ENCODE measurements around the gene ERC2. TPM values are rescaled to one million over a fixed set of nuclear protein-coding genes. Genes with fewer than 3 reads are reported as not detected.

The ERC2 gene
- total and polyA plus RNA-seq, 2 of the 13 experiments (the other 11 are each of a cell fraction or from before 2014, with no cell fraction given) = 0.16 to 0.22 TPM

DNA sequence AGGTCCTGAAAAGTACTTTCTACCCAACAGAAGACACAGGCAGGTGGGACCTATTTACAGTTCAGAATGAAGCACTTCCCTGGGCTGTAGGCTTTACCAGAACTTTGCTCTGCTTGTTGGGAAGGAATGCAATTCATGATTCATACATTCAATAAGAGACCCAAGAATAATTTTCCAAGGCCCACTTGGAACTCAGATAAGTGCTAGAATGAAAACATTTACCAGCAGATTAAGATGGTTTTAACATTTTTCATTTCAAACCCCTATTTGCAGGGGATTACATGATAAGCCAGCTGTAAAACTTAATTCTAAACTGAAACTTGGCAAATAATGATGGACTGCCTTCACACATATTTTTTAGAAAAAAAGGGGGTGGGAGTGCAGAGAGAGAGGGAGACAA, 417.2 kb downstream of the ERC2 start:
- ChIA-PET POLR2A (no interaction called here), CTCF (ENCODE audit: low intra/inter-chr PET ratio, low total read pairs) (no interaction called here)
- Histone ChIP-seq H4K20me1 (ENCODE audit: insufficient read depth, low read length) (no peaks in the 10 kb centered on the region), H3K27ac (ENCODE audit: extremely low read length, insufficient read depth, low read length) (no peak overlapping the region), H3K27me3 (ENCODE audit: control insufficient read depth in 1 of 2, insufficient read depth in 2 of 2, low read length in 2 of 2) (peaks cover 0 to 3% of the 10 kb centered on the region in 2 experiments; a peak in 1 of 5 replicates), H3K4me1 (ENCODE audit: insufficient read depth, low read length) (no peaks in the 10 kb centered on the region), H3K4me3 (replicated peaks in 1 of 3; ENCODE audit: insufficient read depth in 1 of 3, low read depth in 2 of 3, low read length in 3 of 3) (no peak overlapping the region), H3K36me3 (replicated peaks in 1 of 2; ENCODE audit: control insufficient read depth in 1 of 2, insufficient read depth in 2 of 2, low read length in 2 of 2) (no peaks in the 10 kb centered on the region), H3K9ac (ENCODE audit: insufficient read depth, low read depth, low read length) (no peak overlapping the region), H3K9me3 (ENCODE audit: low read length) (no peaks in the 10 kb centered on the region), H3K4me2 (ENCODE audit: low read depth, low read length) (no peak overlapping the region), H2AFZ (ENCODE audit: low read length) (no peak overlapping the region), H3K79me2 (ENCODE audit: insufficient read depth, low read length) (no peaks in the 10 kb centered on the region)
- intact Hi-C loops (cut with micrococcal nuclease; ENCODE audit: unreplicated experiment) = no loop called here
- TF ChIP-seq MED13 (CRISPR knock-in tag; IDR thresholded peaks at IDR 0.05) (no peak), ZNF776 (CRISPR knock-in tag; IDR thresholded peaks at IDR 0.05) (no peak), MYNN (CRISPR knock-in tag; IDR thresholded peaks at IDR 0.05; ENCODE audit: low read depth) (no peak), ZNF501 (CRISPR knock-in tag; IDR thresholded peaks at IDR 0.05) (no peak), SYNCRIP (IDR thresholded peaks at IDR 0.05; ENCODE audit: insufficient read depth, low read depth, low read length) (no peak), ZSCAN29 (CRISPR knock-in tag; conservative IDR thresholded peaks at IDR 0.05) (no peak)
- TF ChIP-seq, protein P1, sequence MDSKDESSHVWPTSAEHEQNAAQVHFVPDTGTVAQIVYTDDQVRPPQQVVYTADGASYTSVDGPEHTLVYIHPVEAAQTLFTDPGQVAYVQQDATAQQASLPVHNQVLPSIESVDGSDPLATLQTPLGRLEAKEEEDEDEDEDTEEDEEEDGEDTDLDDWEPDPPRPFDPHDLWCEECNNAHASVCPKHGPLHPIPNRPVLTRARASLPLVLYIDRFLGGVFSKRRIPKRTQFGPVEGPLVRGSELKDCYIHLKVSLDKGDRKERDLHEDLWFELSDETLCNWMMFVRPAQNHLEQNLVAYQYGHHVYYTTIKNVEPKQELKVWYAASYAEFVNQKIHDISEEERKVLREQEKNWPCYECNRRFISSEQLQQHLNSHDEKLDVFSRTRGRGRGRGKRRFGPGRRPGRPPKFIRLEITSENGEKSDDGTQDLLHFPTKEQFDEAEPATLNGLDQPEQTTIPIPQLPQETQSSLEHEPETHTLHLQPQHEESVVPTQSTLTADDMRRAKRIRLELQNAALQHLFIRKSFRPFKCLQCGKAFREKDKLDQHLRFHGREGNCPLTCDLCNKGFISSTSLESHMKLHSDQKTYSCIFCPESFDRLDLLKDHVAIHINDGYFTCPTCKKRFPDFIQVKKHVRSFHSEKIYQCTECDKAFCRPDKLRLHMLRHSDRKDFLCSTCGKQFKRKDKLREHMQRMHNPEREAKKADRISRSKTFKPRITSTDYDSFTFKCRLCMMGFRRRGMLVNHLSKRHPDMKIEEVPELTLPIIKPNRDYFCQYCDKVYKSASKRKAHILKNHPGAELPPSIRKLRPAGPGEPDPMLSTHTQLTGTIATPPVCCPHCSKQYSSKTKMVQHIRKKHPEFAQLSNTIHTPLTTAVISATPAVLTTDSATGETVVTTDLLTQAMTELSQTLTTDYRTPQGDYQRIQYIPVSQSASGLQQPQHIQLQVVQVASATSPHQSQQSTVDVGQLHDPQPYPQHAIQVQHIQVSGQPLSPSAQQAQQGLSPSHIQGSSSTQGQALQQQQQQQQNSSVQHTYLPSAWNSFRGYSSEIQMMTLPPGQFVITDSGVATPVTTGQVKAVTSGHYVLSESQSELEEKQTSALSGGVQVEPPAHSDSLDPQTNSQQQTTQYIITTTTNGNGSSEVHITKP (CRISPR knock-in tag; IDR thresholded peaks at IDR 0.05; ENCODE audit: low read depth) = no peak
- no TSS peak for BruUV-seq (replicated peaks)
- ATAC-seq (no peak), FAIRE-seq (no peak), DNase-seq (ENCODE audit: low spot score) (no peak)
- in situ Hi-C loops (cut with HindIII; ENCODE audit: extremely low pct_ligation_motif_present, low pct_unique_long_range_greater_than_20kb) = no loop called here
